HepG2 (cell line): ENCODE data around the gene SKIC2. TPM values are rescaled to one million over a fixed set of nuclear protein-coding genes. Genes with fewer than 3 reads are reported as not detected.

ENCODE experiments used
- CEBPB ChIP-seq: IDR thresholded peaks from 2 replicates; pipeline ENCODE4 v1.6.1; 2011; ENCODE audit warnings: low read depth, low read length, improper control_type of control experiment, borderline replicate concordance
- CHD2 ChIP-seq: IDR thresholded peaks from 2 replicates; pipeline ENCODE4 v1.6.1; 2011; ENCODE audit warnings: low read depth, low read length, improper control_type of control experiment
- DR1 ChIP-seq: sonication (generic); formaldehyde crosslinking; IDR thresholded peaks from 2 replicates; pipeline ENCODE4 v1.8.0; 2021; ENCODE audit warnings: mild to moderate bottlenecking, missing genetic modification reagents, inconsistent platforms
- KMT2B ChIP-seq: IDR thresholded peaks from 2 replicates; pipeline ENCODE4 v1.6.1; 2016; ENCODE audit warnings: missing genetic modification reagents, missing compliant biosample characterization
- NFATC3 ChIP-seq: sonication (generic); formaldehyde crosslinking; IDR thresholded peaks from 2 replicates; pipeline ENCODE4 v1.5.1; 2020; ENCODE audit warnings: mild to moderate bottlenecking, missing genetic modification reagents
- ONECUT2 ChIP-seq: sonication (generic); formaldehyde crosslinking; IDR thresholded peaks from 2 replicates; pipeline ENCODE4 v1.4.0; 2020; ENCODE audit warnings: missing genetic modification reagents
- PITX1 ChIP-seq: sonication (generic); formaldehyde crosslinking; IDR thresholded peaks from 2 replicates; pipeline ENCODE4 v1.5.1; 2020; ENCODE audit warnings: mild to moderate bottlenecking, missing genetic modification reagents
- POLR2AphosphoS5 ChIP-seq: IDR thresholded peaks from 2 replicates; pipeline ENCODE4 v1.6.1; 2012; ENCODE audit warnings: low read depth, low read length
- REXO4 ChIP-seq: sonication (generic); formaldehyde crosslinking; IDR thresholded peaks from 2 replicates; pipeline ENCODE4 v1.8.0; 2022; ENCODE audit warnings: missing genetic modification reagents, mild to moderate bottlenecking, borderline replicate concordance
- RFX3 ChIP-seq: IDR thresholded peaks from 2 replicates; pipeline ENCODE4 v1.6.1; 2016; ENCODE audit warnings: missing biosample characterization, missing genetic modification reagents
- SALL1 ChIP-seq: sonication (generic); formaldehyde crosslinking; IDR thresholded peaks from 2 replicates; pipeline ENCODE4 v1.8.0; 2022; ENCODE audit warnings: mild to moderate bottlenecking, missing genetic modification reagents
- SRSF4 ChIP-seq: fragments of 200-400 bp; formaldehyde crosslinking; IDR thresholded peaks from one replicate; pipeline ENCODE4 v1.6.1; 2018; ENCODE audit warnings: mild to moderate bottlenecking, low read depth, low read length, moderate library complexity; ENCODE audit not compliant: poor library complexity, severe bottlenecking
- TARDBP ChIP-seq: sonication (generic); formaldehyde crosslinking; IDR thresholded peaks from 2 replicates; pipeline ENCODE4 v1.8.0; 2022; ENCODE audit warnings: mild to moderate bottlenecking, missing genetic modification reagents
- TBL1XR1 ChIP-seq: fragments of 150-350 bp; IDR thresholded peaks from 2 replicates; pipeline ENCODE4 v1.6.1; 2014; ENCODE audit warnings: borderline replicate concordance, low read length; ENCODE audit not compliant: partially characterized antibody
- ZFP1 ChIP-seq: IDR thresholded peaks from 2 replicates; pipeline ENCODE4 v1.6.1; 2016
- ZNF264 ChIP-seq: sonication (generic); formaldehyde crosslinking; IDR thresholded peaks from 2 replicates; pipeline ENCODE4 v1.4.0; 2020; ENCODE audit warnings: missing genetic modification reagents
- ZNF614 ChIP-seq: IDR thresholded peaks from 2 replicates; pipeline ENCODE4 v1.6.1; 2018; ENCODE audit warnings: missing biosample characterization, missing genetic modification reagents, inconsistent platforms, borderline replicate concordance
- ZNF652 ChIP-seq: IDR thresholded peaks from 2 replicates; pipeline ENCODE4 v1.6.1; 2016; ENCODE audit warnings: low read depth, borderline replicate concordance
- polyA plus RNA-seq, 8 experiments: library from polyadenylated mRNA; depleted of rRNA in 3 of 8; stranded (reverse) in 7 of 8; unstranded in 1 of 8; fragments of >200 nt; fragmentation: Illumina TruSeq in 4 of 8; extraction: Trizol in 4 of 8; gene quantifications; 2 replicates each; pipeline versions ENCODE4 v1.2.1 to v1.2.3, GENCODE V29; 2011 to 2016; ENCODE audit warnings: low read depth in 4 of 8, missing spikeins in 1 of 8, mixed read lengths in 1 of 8; ENCODE audit not compliant: insufficient read depth in 1 of 8
- total RNA-seq, 5 experiments: library from RNA; depleted of rRNA; stranded (reverse); fragments of >200 nt; fragmentation: Illumina TruSeq; extraction: Trizol; gene quantifications; 2 replicates each; pipeline ENCODE4 v1.2.3, GENCODE V29; 2016; ENCODE audit warnings: low read depth in 1 of 5
- TF ChIP-seq, protein P1 (sequence below): fragments of 450-650 bp; IDR thresholded peaks from 2 replicates; pipeline ENCODE4 v1.6.1; 2017
- TF ChIP-seq, protein P2 (sequence below), 2 experiments: sonication (generic) in 1 of 2; formaldehyde crosslinking in 1 of 2; IDR thresholded peaks; 2 replicates each; pipeline versions ENCODE4 v1.6.1 to v1.9.0; 2014 to 2022; ENCODE audit warnings: antibody characterized with exemption in 1 of 2, borderline replicate concordance in 1 of 2, inconsistent platforms in 1 of 2, low read depth in 1 of 2, missing genetic modification reagents in 1 of 2
- TF ChIP-seq, protein P3 (sequence below): sonication (generic); formaldehyde crosslinking; IDR thresholded peaks from 2 replicates; pipeline ENCODE4 v1.5.1; 2020; ENCODE audit warnings: missing genetic modification reagents, mild to moderate bottlenecking, borderline replicate concordance

The SKIC2 gene
- total and polyA plus RNA-seq, 2 of the 13 experiments (the other 11 are each of a cell fraction or from before 2014, with no cell fraction given): 67.1 to 68.4 TPM

DNA sequence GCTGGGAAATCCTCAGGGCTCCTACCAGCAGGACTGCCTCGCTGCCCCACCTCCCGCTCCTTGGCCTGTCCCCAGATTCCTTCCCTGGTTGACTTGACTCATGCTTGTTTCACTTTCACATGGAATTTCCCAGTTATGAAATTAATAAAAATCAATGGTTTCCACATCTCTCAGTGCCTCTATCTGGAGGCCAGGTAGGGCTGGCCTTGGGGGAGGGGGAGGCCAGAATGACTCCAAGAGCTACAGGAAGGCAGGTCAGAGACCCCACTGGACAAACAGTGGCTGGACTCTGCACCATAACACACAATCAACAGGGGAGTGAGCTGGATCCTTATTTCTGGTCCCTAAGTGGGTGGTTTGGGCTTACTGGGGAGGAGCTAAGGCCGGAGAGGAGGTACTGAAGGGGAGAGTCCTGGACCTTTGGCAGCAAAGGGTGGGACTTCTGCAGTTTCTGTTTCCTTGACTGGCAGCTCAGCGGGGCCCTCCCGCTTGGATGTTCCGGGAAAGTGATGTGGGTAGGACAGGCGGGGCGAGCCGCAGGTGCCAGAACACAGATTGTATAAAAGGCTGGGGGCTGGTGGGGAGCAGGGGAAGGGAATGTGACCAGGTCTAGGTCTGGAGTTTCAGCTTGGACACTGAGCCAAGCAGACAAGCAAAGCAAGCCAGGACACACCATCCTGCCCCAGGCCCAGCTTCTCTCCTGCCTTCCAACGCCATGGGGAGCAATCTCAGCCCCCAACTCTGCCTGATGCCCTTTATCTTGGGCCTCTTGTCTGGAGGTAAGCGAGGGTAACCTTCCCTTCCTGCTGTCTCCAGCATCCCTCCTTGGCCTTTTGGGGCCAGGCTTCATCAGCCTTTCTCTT is 13.2 kb upstream of the SKIC2 start, which contains the start of gene CFB (continued):
- TF ChIP-seq, protein P1, sequence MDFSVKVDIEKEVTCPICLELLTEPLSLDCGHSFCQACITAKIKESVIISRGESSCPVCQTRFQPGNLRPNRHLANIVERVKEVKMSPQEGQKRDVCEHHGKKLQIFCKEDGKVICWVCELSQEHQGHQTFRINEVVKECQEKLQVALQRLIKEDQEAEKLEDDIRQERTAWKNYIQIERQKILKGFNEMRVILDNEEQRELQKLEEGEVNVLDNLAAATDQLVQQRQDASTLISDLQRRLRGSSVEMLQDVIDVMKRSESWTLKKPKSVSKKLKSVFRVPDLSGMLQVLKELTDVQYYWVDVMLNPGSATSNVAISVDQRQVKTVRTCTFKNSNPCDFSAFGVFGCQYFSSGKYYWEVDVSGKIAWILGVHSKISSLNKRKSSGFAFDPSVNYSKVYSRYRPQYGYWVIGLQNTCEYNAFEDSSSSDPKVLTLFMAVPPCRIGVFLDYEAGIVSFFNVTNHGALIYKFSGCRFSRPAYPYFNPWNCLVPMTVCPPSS: no peak
- TF ChIP-seq SALL1 (CRISPR knock-in tag): peak; percentile 100
- peak; percentile 42; the same call in 1 of the 2 replicates for TF ChIP-seq ZNF652 (CRISPR knock-in tag)
- peak; percentile 87 for TF ChIP-seq ONECUT2 (CRISPR knock-in tag)
- TF ChIP-seq KMT2B (CRISPR knock-in tag): peak; percentile 63; the same call in 1 of the 2 replicates
- TF ChIP-seq PITX1: peak; percentile 79
- TF ChIP-seq TBL1XR1: peak; percentile 91
- peak; percentile 96 for TF ChIP-seq ZNF614 (CRISPR knock-in tag)
- peak; percentile 98 for TF ChIP-seq DR1
- peak; percentile 65 for TF ChIP-seq CHD2
- TF ChIP-seq ZNF264 (CRISPR knock-in tag): peak; percentile 84
- TF ChIP-seq, protein P2, sequence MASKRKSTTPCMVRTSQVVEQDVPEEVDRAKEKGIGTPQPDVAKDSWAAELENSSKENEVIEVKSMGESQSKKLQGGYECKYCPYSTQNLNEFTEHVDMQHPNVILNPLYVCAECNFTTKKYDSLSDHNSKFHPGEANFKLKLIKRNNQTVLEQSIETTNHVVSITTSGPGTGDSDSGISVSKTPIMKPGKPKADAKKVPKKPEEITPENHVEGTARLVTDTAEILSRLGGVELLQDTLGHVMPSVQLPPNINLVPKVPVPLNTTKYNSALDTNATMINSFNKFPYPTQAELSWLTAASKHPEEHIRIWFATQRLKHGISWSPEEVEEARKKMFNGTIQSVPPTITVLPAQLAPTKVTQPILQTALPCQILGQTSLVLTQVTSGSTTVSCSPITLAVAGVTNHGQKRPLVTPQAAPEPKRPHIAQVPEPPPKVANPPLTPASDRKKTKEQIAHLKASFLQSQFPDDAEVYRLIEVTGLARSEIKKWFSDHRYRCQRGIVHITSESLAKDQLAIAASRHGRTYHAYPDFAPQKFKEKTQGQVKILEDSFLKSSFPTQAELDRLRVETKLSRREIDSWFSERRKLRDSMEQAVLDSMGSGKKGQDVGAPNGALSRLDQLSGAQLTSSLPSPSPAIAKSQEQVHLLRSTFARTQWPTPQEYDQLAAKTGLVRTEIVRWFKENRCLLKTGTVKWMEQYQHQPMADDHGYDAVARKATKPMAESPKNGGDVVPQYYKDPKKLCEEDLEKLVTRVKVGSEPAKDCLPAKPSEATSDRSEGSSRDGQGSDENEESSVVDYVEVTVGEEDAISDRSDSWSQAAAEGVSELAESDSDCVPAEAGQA (IDR thresholded peaks at IDR 0.05; ENCODE audit: low read depth): peak; percentile 15; the same call in 1 of the 2 replicates
- TF ChIP-seq, protein P2 (CRISPR knock-in tag; IDR thresholded peaks at IDR 0.05; ENCODE audit: borderline replicate concordance): no peak
- TF ChIP-seq RFX3 (CRISPR knock-in tag): no peak
- TF ChIP-seq SRSF4: no peak
- peak; percentile 91 for TF ChIP-seq ZFP1 (CRISPR knock-in tag)
- TF ChIP-seq POLR2AphosphoS5: peak; percentile 94
- no peak; the same call in 1 of the 2 replicates for TF ChIP-seq NFATC3
- TF ChIP-seq REXO4 (CRISPR knock-in tag): no peak
- TF ChIP-seq TARDBP: peak; percentile 95
- TF ChIP-seq CEBPB: no peak
- TF ChIP-seq, protein P3, sequence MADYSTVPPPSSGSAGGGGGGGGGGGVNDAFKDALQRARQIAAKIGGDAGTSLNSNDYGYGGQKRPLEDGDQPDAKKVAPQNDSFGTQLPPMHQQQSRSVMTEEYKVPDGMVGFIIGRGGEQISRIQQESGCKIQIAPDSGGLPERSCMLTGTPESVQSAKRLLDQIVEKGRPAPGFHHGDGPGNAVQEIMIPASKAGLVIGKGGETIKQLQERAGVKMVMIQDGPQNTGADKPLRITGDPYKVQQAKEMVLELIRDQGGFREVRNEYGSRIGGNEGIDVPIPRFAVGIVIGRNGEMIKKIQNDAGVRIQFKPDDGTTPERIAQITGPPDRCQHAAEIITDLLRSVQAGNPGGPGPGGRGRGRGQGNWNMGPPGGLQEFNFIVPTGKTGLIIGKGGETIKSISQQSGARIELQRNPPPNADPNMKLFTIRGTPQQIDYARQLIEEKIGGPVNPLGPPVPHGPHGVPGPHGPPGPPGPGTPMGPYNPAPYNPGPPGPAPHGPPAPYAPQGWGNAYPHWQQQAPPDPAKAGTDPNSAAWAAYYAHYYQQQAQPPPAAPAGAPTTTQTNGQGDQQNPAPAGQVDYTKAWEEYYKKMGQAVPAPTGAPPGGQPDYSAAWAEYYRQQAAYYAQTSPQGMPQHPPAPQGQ: peak; percentile 38; the same call in 1 of the 2 replicates
